A549 (cell line): ENCODE results near the gene ZNF514. TPM values are rescaled to one million over a fixed set of nuclear protein-coding genes. Genes with fewer than 3 reads are reported as not detected.

Experiments
- ATAC-seq, 2 experiments: fragments of 200-7000 bp in 1 of 2; fragments of >200 bp in 1 of 2; cut with Nextera tagmentation in 1 of 2; cut with Tn5 transposase in 1 of 2; 3 replicates each; pipeline versions ENCODE4 v1.8.0 to v1.9.1; 2018 to 2020; ENCODE audit warnings: mild to moderate bottlenecking in 1 of 2, moderate library complexity in 1 of 2
- CTCF ChIA-PET: fragments of 300-600 bp; sonication (Branson Sonifier 250); formaldehyde crosslinking; extraction: SDS; loops from one replicate; lab custom pipeline; 2021; ENCODE audit warnings: antibody characterized with exemption, inconsistent platforms; lab: Yijun Ruan, JAX
- POLR2A ChIA-PET: fragments of 350-600 bp; formaldehyde crosslinking; extraction: SDS; loops from one replicate; lab custom pipeline; 2021; ENCODE audit warnings: antibody characterized with exemption, inconsistent platforms; lab: Yijun Ruan, JAX
- DNase-seq, 2 experiments: peaks; one replicate each; pipeline versions ENCODE4 v3.0.0 to v3.0.0-alpha.2; 2011 to 2016; ENCODE audit warnings: low read depth in 1 of 2, low spot score in 1 of 2
- FAIRE-seq: peaks from 2 replicates; lab custom pipeline; 2011; peaks lifted over from hg19 to GRCh38; lab: Jason Lieb, UNC
- H3K27ac ChIP-seq, 2 experiments: fragments of >200 bp; sonication (Bioruptor Twin); formaldehyde crosslinking; 3 replicates each; pipeline ENCODE4 v1.5.1; 2016 to 2017
- H3K4me1 ChIP-seq: fragments of >200 bp; sonication (Bioruptor Twin); formaldehyde crosslinking; 3 replicates; pipeline ENCODE4 v1.6.1; 2016
- H3K4me2 ChIP-seq: fragments of >200 bp; sonication (Bioruptor Twin); formaldehyde crosslinking; 3 replicates; pipeline ENCODE4 v1.6.1; 2016
- H3K4me3 ChIP-seq: fragments of >200 bp; sonication (Bioruptor Twin); formaldehyde crosslinking; 3 replicates; pipeline ENCODE4 v1.5.1; 2016
- H3K9me3 ChIP-seq: fragments of >200 bp; sonication (Bioruptor Twin); formaldehyde crosslinking; 3 replicates; pipeline ENCODE4 v1.6.1; 2016
- CBX2 ChIP-seq: fragments of 200-600 bp; sonication (generic); IDR thresholded peaks from 2 replicates; pipeline ENCODE4 v1.6.1; 2016; ENCODE audit warnings: low read depth, mild to moderate bottlenecking, borderline replicate concordance
- CBX8 ChIP-seq: fragments of 200-600 bp; sonication (generic); IDR thresholded peaks from 2 replicates; pipeline ENCODE4 v1.6.1; 2016
- CHD4 ChIP-seq: fragments of 200-600 bp; sonication (generic); IDR thresholded peaks from 2 replicates; pipeline ENCODE4 v1.6.1; 2016; ENCODE audit warnings: antibody characterized with exemption, mild to moderate bottlenecking, borderline replicate concordance
- EHMT2 ChIP-seq: fragments of 200-600 bp; sonication (generic); IDR thresholded peaks from 2 replicates; pipeline ENCODE4 v1.6.1; 2016; ENCODE audit warnings: antibody characterized with exemption, low read depth, mild to moderate bottlenecking, moderate library complexity
- FOSL2 ChIP-seq, 2 experiments: fragments of 450-650 bp in 1 of 2; fragments of >200 bp in 1 of 2; sonication (Bioruptor Twin) in 1 of 2; formaldehyde crosslinking; IDR thresholded peaks; 2 replicates each; pipeline versions ENCODE4 v1.5.0 to v1.6.1; 2016 to 2020; ENCODE audit warnings: mild to moderate bottlenecking in 1 of 2, moderate library complexity in 1 of 2
- FOXS1 ChIP-seq: fragments of 250-450 bp; sonication (Bioruptor Pico); IDR thresholded peaks from 2 replicates; pipeline ENCODE4 v1.5.0; 2020; ENCODE audit warnings: mild to moderate bottlenecking, moderate library complexity
- HOXA7 ChIP-seq: fragments of 250-450 bp; sonication (Bioruptor Pico); IDR thresholded peaks from 2 replicates; pipeline ENCODE4 v1.5.0; 2020; ENCODE audit warnings: mild to moderate bottlenecking, moderate library complexity
- JUN ChIP-seq, 2 experiments: fragments of >200 bp; sonication (Bioruptor Twin); formaldehyde crosslinking; IDR thresholded peaks; 2 replicates in 1 of 2; 3 replicates in 1 of 2; pipeline ENCODE4 v1.6.1; 2016 to 2017
- MAFK ChIP-seq: fragments of 450-650 bp; IDR thresholded peaks from 2 replicates; pipeline ENCODE4 v1.6.1; 2014; ENCODE audit not compliant: partially characterized antibody
- NPAS2 ChIP-seq: fragments of 250-450 bp; sonication (Bioruptor Pico); IDR thresholded peaks from 2 replicates; pipeline ENCODE4 v1.8.0; 2022; ENCODE audit warnings: mild to moderate bottlenecking, moderate library complexity, borderline replicate concordance
- TFCP2L1 ChIP-seq: fragments of 250-450 bp; sonication (Bioruptor Pico); IDR thresholded peaks from 2 replicates; pipeline ENCODE4 v1.5.0; 2021; ENCODE audit warnings: mild to moderate bottlenecking
- USF2 ChIP-seq: fragments of 450-650 bp; IDR thresholded peaks from 2 replicates; pipeline ENCODE4 v1.6.1; 2014; ENCODE audit warnings: antibody characterized with exemption
- ZFP36 ChIP-seq: fragments of 450-650 bp; IDR thresholded peaks from 2 replicates; pipeline ENCODE4 v1.6.1; 2014; ENCODE audit warnings: borderline replicate concordance; ENCODE audit not compliant: partially characterized antibody
- whole genome bisulfite sequencing: methylation state at CpG from one replicate; pipeline ENCODE4 v1.1.6; 2017; ENCODE audit errors: missing lambda C conversion rate; 5-methylcytosine and 5-hydroxymethylcytosine counted together
- polyA plus RNA-seq, 4 experiments: library from polyadenylated mRNA; depleted of rRNA in 3 of 4; stranded (reverse); fragments of >200 nt; fragmentation: RNase III in 1 of 4; extraction: RNeasy Plus Mini Kit Qiagen cat#74134 plus additional on column Dnase treatment in 1 of 4; gene quantifications; 2 replicates in 3 of 4; 3 replicates in 1 of 4; pipeline ENCODE4 v1.2.3, GENCODE V29; 2011 to 2017
- TF ChIP-seq, protein P1 (sequence below): fragments of >200 bp; sonication (Bioruptor Twin); formaldehyde crosslinking; IDR thresholded peaks from 2 replicates; pipeline ENCODE4 v1.6.1; 2016
- TF ChIP-seq, protein P2 (sequence below): IDR thresholded peaks from 2 replicates; pipeline ENCODE4 v1.6.1; 2012; ENCODE audit warnings: low read depth, borderline replicate concordance
- TF ChIP-seq, protein P3 (sequence below): IDR thresholded peaks from 2 replicates; pipeline ENCODE4 v1.6.1; 2012
- TF ChIP-seq, protein P4 (sequence below): fragments of 150-350 bp; IDR thresholded peaks from 2 replicates; pipeline ENCODE4 v1.6.1; 2014; ENCODE audit warnings: low read depth, mild to moderate bottlenecking, low read length

Gene ZNF514
- polyA plus RNA-seq, 2 of the 4 experiments (the other 2 are of a cell fraction) = 11.2 to 14.0 TPM

GRCh38 chr2:95138702-95139101, 20.9 kb downstream of the ZNF514 start:
- H3K9me3 ChIP-seq = peaks cover 86% of the 10 kb centered on the region
- TF ChIP-seq CBX8 = no peak
- peak; percentile 34 for TF ChIP-seq ZFP36
- TF ChIP-seq, all 56 proteins: peak for 1
- ChIA-PET CTCF (interaction anchor here (0.6 to 1.2 kb wide), 2 partner anchors 10 to 11 kb away, joined by 3 read pairs; no protein-coding TSS in a partner anchor), POLR2A (interaction anchor here (0.6 kb wide), 1 partner anchor 9 kb away, joined by 4 read pairs; no protein-coding TSS in a partner anchor)
- H3K4me2 ChIP-seq = no peak overlapping the region
- H3K4me1 ChIP-seq = no peaks in the 10 kb centered on the region
- H3K27ac ChIP-seq = no peak overlapping the region
- no peak overlapping the region for H3K4me3 ChIP-seq
- WGBS = 0% methylated on average over 1 of the region's 1 CpG
- no peak for DNase-seq
- FAIRE-seq = no peak
- no peak for ATAC-seq

DNA sequence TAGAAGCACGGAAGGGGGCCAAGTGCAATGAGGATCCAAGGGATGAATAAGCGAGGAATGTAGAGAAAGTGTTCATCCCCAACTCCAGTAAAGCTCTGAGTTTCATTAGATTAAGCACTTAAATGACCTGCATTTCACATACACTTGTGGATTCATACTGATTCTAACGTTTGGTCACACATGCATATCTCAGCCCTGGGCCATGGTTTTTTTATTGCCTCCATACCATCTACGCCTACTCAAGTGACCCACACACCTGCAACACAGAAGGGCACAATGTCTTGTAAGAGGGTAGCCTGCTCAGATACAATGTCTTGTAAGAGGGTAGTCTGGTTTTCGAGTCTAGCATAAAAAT, 37.5 kb downstream of the ZNF514 start:
- H3K4me2 ChIP-seq = peak overlapping the region; percentile 82
- ATAC-seq (peak; percentile 34 to 41; a peak in 5 of 6 replicates), FAIRE-seq (no peak), DNase-seq (peak in 1 of 2 experiments; percentile 11)
- POLR2A ChIA-PET = interaction anchor here (1.2 to 2.8 kb wide), 3 partner anchors 37 to 44 kb away, joined by 3 to 22 read pairs (median 10); partner anchors contain the start of genes ZNF2 and ZNF514
- WGBS = 17% methylated on average over 5 of the region's 5 CpGs
- H3K4me1 ChIP-seq = peaks cover 6% of the 10 kb centered on the region; the same call in 2 of the 3 replicates
- no peak for TF ChIP-seq CHD4
- TF ChIP-seq, protein P1, sequence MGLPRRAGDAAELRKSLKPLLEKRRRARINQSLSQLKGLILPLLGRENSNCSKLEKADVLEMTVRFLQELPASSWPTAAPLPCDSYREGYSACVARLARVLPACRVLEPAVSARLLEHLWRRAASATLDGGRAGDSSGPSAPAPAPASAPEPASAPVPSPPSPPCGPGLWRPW = no peak
- no peak for TF ChIP-seq USF2
- TF ChIP-seq FOSL2 (IDR thresholded peaks at IDR 0.05) = no peak
- no peak for TF ChIP-seq FOSL2 (CRISPR knock-in tag; IDR thresholded peaks at IDR 0.05)
- TF ChIP-seq MAFK = no peak
- TF ChIP-seq, protein P2, sequence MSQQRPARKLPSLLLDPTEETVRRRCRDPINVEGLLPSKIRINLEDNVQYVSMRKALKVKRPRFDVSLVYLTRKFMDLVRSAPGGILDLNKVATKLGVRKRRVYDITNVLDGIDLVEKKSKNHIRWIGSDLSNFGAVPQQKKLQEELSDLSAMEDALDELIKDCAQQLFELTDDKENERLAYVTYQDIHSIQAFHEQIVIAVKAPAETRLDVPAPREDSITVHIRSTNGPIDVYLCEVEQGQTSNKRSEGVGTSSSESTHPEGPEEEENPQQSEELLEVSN = no peak
- TF ChIP-seq, protein P3, sequence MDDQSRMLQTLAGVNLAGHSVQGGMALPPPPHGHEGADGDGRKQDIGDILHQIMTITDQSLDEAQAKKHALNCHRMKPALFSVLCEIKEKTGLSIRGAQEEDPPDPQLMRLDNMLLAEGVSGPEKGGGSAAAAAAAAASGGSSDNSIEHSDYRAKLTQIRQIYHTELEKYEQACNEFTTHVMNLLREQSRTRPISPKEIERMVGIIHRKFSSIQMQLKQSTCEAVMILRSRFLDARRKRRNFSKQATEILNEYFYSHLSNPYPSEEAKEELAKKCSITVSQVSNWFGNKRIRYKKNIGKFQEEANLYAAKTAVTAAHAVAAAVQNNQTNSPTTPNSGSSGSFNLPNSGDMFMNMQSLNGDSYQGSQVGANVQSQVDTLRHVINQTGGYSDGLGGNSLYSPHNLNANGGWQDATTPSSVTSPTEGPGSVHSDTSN = no peak
- no peak for TF ChIP-seq NPAS2 (CRISPR knock-in tag)
- TF ChIP-seq HOXA7 (CRISPR knock-in tag) = no peak
- TF ChIP-seq FOXS1 (CRISPR knock-in tag) = no peak
- TF ChIP-seq CBX2 = no peak
- no peak for TF ChIP-seq EHMT2
- TF ChIP-seq JUN (IDR thresholded peaks at IDR 0.05) = no peak
- TF ChIP-seq TFCP2L1 = no peak
- TF ChIP-seq, protein P4, sequence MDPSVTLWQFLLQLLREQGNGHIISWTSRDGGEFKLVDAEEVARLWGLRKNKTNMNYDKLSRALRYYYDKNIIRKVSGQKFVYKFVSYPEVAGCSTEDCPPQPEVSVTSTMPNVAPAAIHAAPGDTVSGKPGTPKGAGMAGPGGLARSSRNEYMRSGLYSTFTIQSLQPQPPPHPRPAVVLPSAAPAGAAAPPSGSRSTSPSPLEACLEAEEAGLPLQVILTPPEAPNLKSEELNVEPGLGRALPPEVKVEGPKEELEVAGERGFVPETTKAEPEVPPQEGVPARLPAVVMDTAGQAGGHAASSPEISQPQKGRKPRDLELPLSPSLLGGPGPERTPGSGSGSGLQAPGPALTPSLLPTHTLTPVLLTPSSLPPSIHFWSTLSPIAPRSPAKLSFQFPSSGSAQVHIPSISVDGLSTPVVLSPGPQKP = no peak
- peaks cover 5% of the 10 kb centered on the region; the same call in 1 of the 3 replicates for H3K9me3 ChIP-seq
- CTCF ChIA-PET = interaction anchor here (0.7 to 2.5 kb wide), 7 partner anchors 12 to 281 kb away, joined by 3 to 6 read pairs (median 3); partner anchors contain the start of genes ZNF2 and ZNF892
- H3K27ac ChIP-seq = peak overlapping the region; percentile 87 to 96
- H3K4me3 ChIP-seq = peak overlapping the region; percentile 90
